HFF-Myc (cell line): ENCODE results near the gene SIM1.

Experiments used
- DNase-seq: peaks from one replicate; pipeline ENCODE4 v3.0.0-alpha.2; 2011; ENCODE audit warnings: low read depth; ENCODE audit errors: extremely low read depth
- H3K4me3 ChIP-seq: replicated peaks from 2 replicates; pipeline ENCODE4 v1.5.1; 2011; ENCODE audit warnings: low read depth, mild to moderate bottlenecking, control low read depth, low read length
- TF ChIP-seq, protein P1 (sequence below): IDR thresholded peaks from 2 replicates; pipeline ENCODE4 v1.5.1; 2012; ENCODE audit warnings: mild to moderate bottlenecking, low read depth, low read length, control low read depth; ENCODE audit errors: missing control alignments

Gene SIM1

DNA sequence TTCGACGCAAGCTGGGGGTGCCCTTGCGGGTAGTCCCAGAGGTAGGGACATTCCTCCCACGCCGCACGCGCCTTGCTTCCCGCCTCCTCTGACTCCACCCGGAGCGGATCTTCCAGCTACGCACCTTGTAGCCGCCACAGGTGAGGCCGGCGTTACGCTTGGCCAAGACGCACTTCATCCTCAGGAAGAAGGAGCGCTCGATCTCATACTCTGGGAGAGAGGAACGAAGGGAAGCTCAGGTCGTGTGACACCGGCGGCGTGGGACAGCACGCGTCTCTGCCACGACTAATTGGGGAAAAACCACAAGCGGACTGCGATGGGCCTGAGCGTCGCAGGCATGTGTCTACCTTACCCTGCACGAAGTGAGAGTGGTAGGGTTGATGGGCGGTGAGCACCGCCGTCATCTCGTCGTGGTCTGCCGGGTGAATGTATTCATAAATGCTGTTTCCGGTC, 15.5 kb downstream of the SIM1 start:
- no peak for DNase-seq
- H3K4me3 ChIP-seq: peak overlapping the region; percentile 49
- TF ChIP-seq, protein P1, sequence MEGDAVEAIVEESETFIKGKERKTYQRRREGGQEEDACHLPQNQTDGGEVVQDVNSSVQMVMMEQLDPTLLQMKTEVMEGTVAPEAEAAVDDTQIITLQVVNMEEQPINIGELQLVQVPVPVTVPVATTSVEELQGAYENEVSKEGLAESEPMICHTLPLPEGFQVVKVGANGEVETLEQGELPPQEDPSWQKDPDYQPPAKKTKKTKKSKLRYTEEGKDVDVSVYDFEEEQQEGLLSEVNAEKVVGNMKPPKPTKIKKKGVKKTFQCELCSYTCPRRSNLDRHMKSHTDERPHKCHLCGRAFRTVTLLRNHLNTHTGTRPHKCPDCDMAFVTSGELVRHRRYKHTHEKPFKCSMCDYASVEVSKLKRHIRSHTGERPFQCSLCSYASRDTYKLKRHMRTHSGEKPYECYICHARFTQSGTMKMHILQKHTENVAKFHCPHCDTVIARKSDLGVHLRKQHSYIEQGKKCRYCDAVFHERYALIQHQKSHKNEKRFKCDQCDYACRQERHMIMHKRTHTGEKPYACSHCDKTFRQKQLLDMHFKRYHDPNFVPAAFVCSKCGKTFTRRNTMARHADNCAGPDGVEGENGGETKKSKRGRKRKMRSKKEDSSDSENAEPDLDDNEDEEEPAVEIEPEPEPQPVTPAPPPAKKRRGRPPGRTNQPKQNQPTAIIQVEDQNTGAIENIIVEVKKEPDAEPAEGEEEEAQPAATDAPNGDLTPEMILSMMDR: no peak

DNA sequence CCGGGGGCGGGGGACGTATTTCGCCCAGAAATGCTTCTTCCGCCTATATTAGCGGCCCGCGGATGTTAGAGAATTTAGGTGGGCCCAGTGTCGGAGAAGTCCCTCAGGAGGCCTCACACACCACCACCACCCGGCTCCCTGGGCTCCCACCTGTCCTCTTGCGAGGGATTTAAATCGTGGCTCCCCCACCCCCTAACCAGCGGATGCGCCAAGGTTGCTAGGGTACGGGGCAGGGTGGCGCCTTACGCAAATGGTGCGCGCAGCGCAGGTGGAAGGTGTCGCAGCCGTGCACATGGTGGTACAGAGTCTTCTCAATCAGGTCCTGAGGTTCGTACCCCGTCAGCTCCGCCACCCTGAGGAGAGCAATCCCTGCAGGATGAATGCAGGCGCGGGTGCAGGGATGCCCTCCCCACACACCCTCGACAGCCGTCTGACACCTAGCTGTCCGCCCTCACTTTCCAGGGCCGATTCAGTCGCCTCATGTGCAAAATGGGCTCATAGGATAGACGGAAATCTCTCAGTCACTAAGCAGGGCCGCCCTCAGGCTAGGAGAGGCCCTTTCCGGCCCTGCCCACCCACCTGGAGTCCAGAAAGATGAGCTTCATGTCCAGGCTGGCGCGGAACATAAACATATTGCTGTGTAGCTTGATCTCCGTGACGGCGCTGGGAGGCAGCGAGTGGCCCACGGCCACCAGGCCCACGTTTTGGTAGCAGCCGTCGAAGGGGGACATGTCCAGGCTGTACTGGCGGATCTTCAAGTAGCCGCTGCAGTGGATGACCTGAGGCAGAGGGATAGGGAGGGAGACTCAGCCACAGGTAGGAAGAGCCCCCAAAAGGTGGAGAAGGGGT, 16.6 kb downstream of the SIM1 start:
- peak overlapping the region; percentile 49 for H3K4me3 ChIP-seq
- TF ChIP-seq, protein P1: no peak
- DNase-seq: no peak

DNA sequence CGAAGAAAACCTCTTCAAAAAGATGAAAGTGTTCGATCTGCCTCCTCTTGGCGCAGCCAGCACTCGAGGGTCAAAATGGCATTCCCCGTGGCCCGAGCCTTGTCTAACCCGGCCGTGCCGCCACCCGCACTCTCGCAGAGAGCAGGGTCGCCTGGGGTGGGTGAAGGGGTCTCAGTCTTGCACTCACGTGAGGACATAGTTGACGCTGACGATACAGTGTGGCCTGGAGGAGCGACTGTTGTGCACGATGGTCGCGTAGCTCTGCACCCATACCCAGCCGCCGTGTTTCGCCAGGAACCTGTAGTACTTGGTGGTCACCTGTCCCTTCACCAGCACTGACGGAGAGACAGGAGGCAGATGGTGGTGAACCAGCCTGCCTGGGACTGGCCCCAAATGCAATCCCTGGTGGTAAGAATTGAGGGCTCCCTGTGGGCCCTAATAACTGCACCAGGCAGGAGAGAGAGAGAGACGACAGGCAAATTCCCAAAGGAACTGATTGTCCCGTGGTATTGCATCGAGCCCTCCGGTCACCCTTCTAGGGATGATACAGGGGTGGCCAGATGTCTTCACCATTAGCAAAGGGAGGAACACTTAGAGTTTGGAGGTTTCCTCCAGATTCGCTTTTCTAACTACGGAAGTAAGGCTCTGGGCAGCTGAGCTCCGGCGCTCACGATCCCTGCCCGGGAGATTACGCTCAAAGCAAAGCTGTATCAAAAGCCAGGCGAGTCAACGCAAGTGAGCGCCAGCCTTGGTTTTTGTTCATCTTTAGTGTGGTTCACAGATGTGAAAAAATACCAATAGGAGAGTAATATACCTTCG, 17.4 kb downstream of the SIM1 start:
- TF ChIP-seq, protein P1: no peak
- H3K4me3 ChIP-seq: peak overlapping the region; percentile 49
- DNase-seq: no peak

DNA sequence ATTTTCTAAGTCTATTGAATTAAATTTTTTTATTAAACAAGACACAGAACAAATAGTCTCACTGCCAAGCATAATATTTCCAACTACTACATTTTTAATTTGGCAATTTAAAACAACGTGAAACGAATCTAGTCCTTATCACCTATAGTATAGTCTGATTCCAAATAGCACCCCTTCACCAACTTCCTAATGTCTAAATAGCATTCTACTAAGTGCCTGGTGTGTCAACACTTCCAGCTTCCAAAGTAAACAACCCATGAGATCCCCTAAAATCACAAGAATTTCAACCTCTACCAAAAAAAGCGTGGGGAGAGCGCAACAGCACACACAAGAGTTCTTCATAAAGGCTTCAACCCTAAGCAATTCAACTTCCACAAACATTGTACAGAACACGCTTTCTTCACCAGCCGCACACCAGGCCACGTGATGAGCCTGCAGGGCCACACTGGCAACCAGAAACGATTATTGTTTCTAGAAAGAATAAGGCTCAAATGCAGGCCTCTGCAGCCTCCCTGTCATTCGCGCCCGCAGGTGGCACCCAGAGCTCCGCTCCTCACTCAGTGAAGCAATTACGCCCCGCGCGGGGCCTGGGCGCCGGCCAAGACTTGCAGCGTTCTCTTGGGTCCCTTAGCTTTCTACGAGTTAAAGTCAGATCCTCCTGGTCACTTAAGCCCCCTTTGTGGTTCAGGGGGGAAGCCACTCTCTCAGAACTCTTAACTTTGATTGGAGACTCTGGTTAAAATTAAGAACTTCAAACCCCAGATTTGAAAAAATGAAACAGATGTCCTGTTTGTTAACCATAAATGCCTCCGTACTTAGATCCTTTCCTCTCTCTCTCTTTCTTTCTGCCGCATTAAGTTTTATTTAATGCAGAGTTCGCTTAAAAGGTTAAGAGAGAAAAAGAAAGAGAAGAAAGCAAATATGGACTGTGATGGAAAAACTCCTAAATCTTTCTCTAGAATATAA, 18.3 kb downstream of the SIM1 start:
- TF ChIP-seq, protein P1: no peak
- H3K4me3 ChIP-seq: peak overlapping the region; percentile 49
- DNase-seq: no peak

DNA sequence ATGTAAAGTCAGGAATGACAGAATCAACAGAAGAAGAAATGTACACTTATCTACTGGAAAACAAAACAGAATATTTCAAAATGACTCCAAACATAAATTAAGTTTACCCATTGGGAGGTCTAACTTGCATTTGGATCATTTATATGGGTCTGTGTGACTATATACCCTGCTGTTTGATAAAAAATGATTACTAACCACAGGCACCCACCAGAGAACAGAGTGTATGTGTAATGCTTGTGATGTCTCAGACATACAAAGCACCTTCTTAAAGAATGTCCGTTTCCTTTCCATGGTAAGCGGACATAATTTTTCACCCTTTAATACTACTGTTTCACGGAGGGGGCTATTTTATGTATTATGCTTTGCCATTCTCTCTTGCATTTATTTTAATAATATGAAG, 19.2 kb downstream of the SIM1 start:
- peak overlapping the region; percentile 49 for H3K4me3 ChIP-seq
- TF ChIP-seq, protein P1: no peak
- no peak for DNase-seq

DNA sequence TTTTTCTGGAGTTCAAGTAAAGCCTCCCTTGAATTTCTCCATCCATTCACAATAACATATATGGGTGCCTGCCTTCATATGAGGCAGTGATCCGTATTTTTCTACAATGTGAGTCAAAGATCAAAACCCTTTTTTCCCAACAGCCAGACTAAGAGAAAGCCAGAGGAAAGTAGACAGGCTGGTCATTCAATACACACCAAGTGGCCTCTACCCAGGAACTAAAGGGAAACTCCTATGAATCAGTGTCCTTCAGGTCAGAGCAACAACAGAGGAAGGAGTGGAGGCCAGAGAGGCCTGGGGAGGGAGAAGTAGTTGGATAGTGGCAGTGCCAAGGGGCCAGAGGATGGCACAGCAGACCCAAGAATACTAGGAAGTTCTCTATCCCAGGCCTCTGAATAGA, 23.8 kb downstream of the SIM1 start:
- H3K4me3 ChIP-seq: no peak overlapping the region
- TF ChIP-seq, protein P1: no peak
- DNase-seq: no peak
